ENCODE results near the gene RAB35.

Gene RAB35

GRCh38 chr12:120134307-120134980 lies 17.9 kb upstream of the RAB35 start:
- no peak for DNase-seq (ENCODE audit: low read depth in 2 of 3, low spot score in 2 of 3)

- no peak for DNase-seq (ENCODE audit: low read depth in 2 of 3, low spot score in 2 of 3)
Observed at GRCh38 chr12:120132863-120133385, 16.4 kb upstream of the RAB35 start.

- no peak for DNase-seq (ENCODE audit: low read depth in 2 of 3, low spot score in 2 of 3)
Observed at GRCh38 chr12:120132054-120132836, 15.7 kb upstream of the RAB35 start.

- DNase-seq (ENCODE audit: low read depth in 2 of 3, low spot score in 2 of 3) = no peak
Observed at GRCh38 chr12:120131116-120131515, 14.6 kb upstream of the RAB35 start.

- DNase-seq (ENCODE audit: low read depth in 2 of 3, low spot score in 2 of 3) = no peak
Observed at GRCh38 chr12:120130011-120130410, 13.5 kb upstream of the RAB35 start.

GRCh38 chr12:120126635-120127005 lies 10.1 kb upstream of the RAB35 start:
- no peak for DNase-seq (ENCODE audit: low read depth in 2 of 3, low spot score in 2 of 3)

- no peak for DNase-seq (ENCODE audit: low read depth in 2 of 3, low spot score in 2 of 3)
Observed at GRCh38 chr12:120125792-120126634, 9.5 kb upstream of the RAB35 start.

GRCh38 chr12:120125029-120125428 lies 8.5 kb upstream of the RAB35 start:
- no peak for DNase-seq (ENCODE audit: low read depth in 2 of 3, low spot score in 2 of 3)

- no peak for DNase-seq (ENCODE audit: low read depth in 2 of 3, low spot score in 2 of 3)
Observed at GRCh38 chr12:120121766-120122293, 5.3 kb upstream of the RAB35 start.

- DNase-seq (ENCODE audit: low read depth in 2 of 3, low spot score in 2 of 3) = no peak
Observed at GRCh38 chr12:120121343-120121742, 4.8 kb upstream of the RAB35 start.

GRCh38 chr12:120119271-120119973 lies 2.9 kb upstream of the RAB35 start:
- no peak for DNase-seq (ENCODE audit: low read depth in 2 of 3, low spot score in 2 of 3)

- DNase-seq (ENCODE audit: low read depth in 2 of 3, low spot score in 2 of 3) = no peak
Observed at GRCh38 chr12:120118321-120119061, 1.9 kb upstream of the RAB35 start.

GRCh38 chr12:120117961-120118320 lies 1.4 kb upstream of the RAB35 start:
- no peak for DNase-seq (ENCODE audit: low read depth in 2 of 3, low spot score in 2 of 3)

GRCh38 chr12:120116792-120117651 lies 469 bp upstream of the RAB35 start:
- DNase-seq (ENCODE audit: low read depth in 2 of 3, low spot score in 2 of 3) = peak; percentile 92 to 98 (median 94)

GRCh38 chr12:120115692-120116440 lies 687 bp downstream of the RAB35 start:
- peak in 1 of 3 experiments; percentile 29 for DNase-seq (ENCODE audit: low read depth in 2 of 3, low spot score in 2 of 3)

- no peak for DNase-seq (ENCODE audit: low read depth in 2 of 3, low spot score in 2 of 3)
Observed at GRCh38 chr12:120115066-120115465, 1.5 kb downstream of the RAB35 start.

- no peak for DNase-seq (ENCODE audit: low read depth in 2 of 3, low spot score in 2 of 3)
Observed at GRCh38 chr12:120110550-120111501, 5.7 kb downstream of the RAB35 start.

Measured in activated CD8-positive, alpha-beta memory T cell treated with anti-CD3 and anti-CD28 coated beads for 48 hours (primary cell).